OCI-LY7 (cell line): ENCODE results near the gene GLB1L3.

Experiments used
- CTCF ChIP-seq: fragments of 200-600 bp; sonication (generic); conservative IDR thresholded peaks from 2 replicates; pipeline ENCODE4 v1.5.1; 2014; ENCODE audit warnings: mild to moderate bottlenecking, antibody characterized with exemption, low read length, moderate library complexity, mixed read lengths
- EZH2phosphoT487 ChIP-seq: fragments of 200-600 bp; sonication (generic); IDR thresholded peaks from 2 replicates; pipeline ENCODE4 v1.6.1; 2018; ENCODE audit warnings: low read depth, borderline replicate concordance, mild to moderate bottlenecking, mixed run types, antibody characterized with exemption, low read length, moderate library complexity, mixed read lengths

GRCh38 chr11:134328433-134328832, 52.3 kb downstream of the GLB1L3 start:
- no peak for TF ChIP-seq CTCF
- TF ChIP-seq EZH2phosphoT487 = no peak
